Panc1 (cell line): Measurements from ENCODE around the gene HTR1D.

Experiments used
- TCF7L2 ChIP-seq: IDR thresholded peaks from 2 replicates; pipeline ENCODE4 v1.6.1; 2011; ENCODE audit warnings: mild to moderate bottlenecking, low read depth, low read length, inconsistent platforms
- TF ChIP-seq, protein P1 (sequence below): fragments of 450-650 bp; IDR thresholded peaks from 2 replicates; pipeline ENCODE4 v1.5.1; 2017; ENCODE audit warnings: mild to moderate bottlenecking

GRCh38 chr1:23246274-23246673 is 29.0 kb upstream of the HTR1D start:
- TF ChIP-seq, protein P1, sequence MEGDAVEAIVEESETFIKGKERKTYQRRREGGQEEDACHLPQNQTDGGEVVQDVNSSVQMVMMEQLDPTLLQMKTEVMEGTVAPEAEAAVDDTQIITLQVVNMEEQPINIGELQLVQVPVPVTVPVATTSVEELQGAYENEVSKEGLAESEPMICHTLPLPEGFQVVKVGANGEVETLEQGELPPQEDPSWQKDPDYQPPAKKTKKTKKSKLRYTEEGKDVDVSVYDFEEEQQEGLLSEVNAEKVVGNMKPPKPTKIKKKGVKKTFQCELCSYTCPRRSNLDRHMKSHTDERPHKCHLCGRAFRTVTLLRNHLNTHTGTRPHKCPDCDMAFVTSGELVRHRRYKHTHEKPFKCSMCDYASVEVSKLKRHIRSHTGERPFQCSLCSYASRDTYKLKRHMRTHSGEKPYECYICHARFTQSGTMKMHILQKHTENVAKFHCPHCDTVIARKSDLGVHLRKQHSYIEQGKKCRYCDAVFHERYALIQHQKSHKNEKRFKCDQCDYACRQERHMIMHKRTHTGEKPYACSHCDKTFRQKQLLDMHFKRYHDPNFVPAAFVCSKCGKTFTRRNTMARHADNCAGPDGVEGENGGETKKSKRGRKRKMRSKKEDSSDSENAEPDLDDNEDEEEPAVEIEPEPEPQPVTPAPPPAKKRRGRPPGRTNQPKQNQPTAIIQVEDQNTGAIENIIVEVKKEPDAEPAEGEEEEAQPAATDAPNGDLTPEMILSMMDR, result no peak
- no peak for TF ChIP-seq TCF7L2
